ENCODE results near the gene FUT8. TPM values are rescaled to one million over a fixed set of nuclear protein-coding genes. Genes with fewer than 3 reads are reported as not detected.

The FUT8 gene
- total and polyA plus RNA-seq, 2 of the 8 experiments (the other 6 are each of a cell fraction or from before 2014, with no cell fraction given): 10.5 to 25.1 TPM

DNA sequence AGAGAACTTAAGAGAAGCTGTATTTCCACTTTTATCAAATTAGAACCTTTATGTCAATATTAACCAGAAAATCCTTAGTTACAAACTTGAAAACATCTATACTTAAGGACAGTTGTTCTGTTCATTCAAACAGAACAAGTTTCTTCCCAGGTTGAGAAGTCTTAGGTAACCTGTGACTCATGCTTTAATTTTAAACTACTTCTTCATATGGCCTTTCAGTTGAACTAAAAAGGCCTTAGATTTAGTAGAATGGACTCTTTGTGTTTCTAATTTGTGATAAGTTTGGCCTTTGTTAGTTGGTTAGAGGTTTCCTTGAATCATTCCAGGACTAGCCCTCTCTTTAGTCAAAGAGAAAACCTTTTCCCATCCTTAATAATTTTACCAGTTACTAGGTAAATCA lies 274.2 kb downstream of the FUT8 start (continued):
- TF ChIP-seq CHD7 (IDR thresholded peaks at IDR 0.05; ENCODE audit: insufficient replicate concordance, low read length): peak; percentile 39
- TF ChIP-seq PHF8 (conservative IDR thresholded peaks at IDR 0.05; ENCODE audit: low read depth, low read length): no peak
- peak; percentile 20 for TF ChIP-seq NANOG (IDR thresholded peaks at IDR 0.05; ENCODE audit: insufficient read depth, low read depth, low read length, poor library complexity, severe bottlenecking)
- peak; percentile 43; the same call in 1 of the 2 replicates for TF ChIP-seq JUN (IDR thresholded peaks at IDR 0.05; ENCODE audit: low read depth, low read length)
- TF ChIP-seq TAF1 (IDR thresholded peaks at IDR 0.05; ENCODE audit: low read depth, low read length): no peak
- TF ChIP-seq KDM1A (IDR thresholded peaks at IDR 0.05; ENCODE audit: borderline replicate concordance, low read length): no peak
- no peak for TF ChIP-seq TAF7 (optimal IDR thresholded peaks at IDR 0.05; ENCODE audit: borderline replicate concordance, low read depth, low read length)

Measured in H1 (cell line).